Hematopoietic multipotent progenitor cell treated with erythropoietin and hydrocortisone succinate and interleukin-3 and kit ligand, for 17 days (in vitro differentiated cells): Measurements from ENCODE around the gene MAFG.

ENCODE experiments used
- DNase-seq: peaks from one replicate; pipeline ENCODE4 v3.0.0-alpha.2; 2015; ENCODE audit warnings: low spot score

Gene MAFG

DNA sequence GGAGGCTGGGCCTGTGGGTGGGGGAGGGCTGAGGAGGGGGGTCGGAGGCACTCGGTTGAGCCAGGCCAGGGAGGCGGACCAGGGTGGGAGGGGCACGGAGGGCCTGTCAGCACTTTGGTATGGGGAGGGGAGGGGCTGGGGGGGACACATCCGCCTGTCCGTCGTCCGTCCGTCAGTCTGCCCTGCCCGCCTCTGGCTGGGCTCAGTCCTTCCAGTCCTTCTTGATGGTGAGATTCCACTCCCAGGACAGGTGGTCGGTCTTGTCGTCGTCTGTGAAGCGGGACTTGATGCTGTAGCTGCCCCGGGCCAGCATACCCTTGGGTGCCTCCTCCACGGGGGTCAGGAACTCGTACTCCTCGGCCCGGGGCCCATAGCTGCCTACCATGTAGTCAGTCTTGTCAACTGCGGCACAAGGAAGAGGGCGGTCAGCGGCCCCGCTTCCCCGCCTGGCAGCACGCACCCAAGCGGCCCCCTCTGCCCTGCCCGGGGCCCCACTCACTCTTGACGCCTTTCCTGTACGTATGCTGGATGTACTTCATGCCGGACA lies 58.8 kb downstream of the MAFG start:
- no peak for DNase-seq
